ENCODE measurements around the gene ABCC6. TPM values are rescaled to one million over a fixed set of nuclear protein-coding genes. Genes with fewer than 3 reads are reported as not detected.

Gene ABCC6
- 0.96 to 1.3 TPM (median 1.1 TPM) in 5 replicates for total RNA-seq (2022; extraction: Qiagen RNA extraction; ENCODE audit: low read depth)

GRCh38 chr16:16222850-16223661 is at the start of gene ABCC6:
TSS of gene ABCC6 (minus strand) at chr16:16223494. CDS start at chr16:16223434, 60 bp downstream.

Other genes with a start within 250 kb of the ABCC6 start
- gene NOMO3, start 9.0 kb upstream of the ABCC6 start, total RNA-seq (2022; extraction: Qiagen RNA extraction; ENCODE audit: low read depth), result 24.5 to 29.8 TPM (median 29.4 TPM) in 5 replicates
- gene NPIPA7, start 155.6 kb upstream of the ABCC6 start, total RNA-seq (2022; extraction: Qiagen RNA extraction; ENCODE audit: low read depth), result 8.4 to 12.8 TPM (median 12.0 TPM) in 5 replicates